Measurements from ENCODE around the gene PHLDB1.

DNA sequence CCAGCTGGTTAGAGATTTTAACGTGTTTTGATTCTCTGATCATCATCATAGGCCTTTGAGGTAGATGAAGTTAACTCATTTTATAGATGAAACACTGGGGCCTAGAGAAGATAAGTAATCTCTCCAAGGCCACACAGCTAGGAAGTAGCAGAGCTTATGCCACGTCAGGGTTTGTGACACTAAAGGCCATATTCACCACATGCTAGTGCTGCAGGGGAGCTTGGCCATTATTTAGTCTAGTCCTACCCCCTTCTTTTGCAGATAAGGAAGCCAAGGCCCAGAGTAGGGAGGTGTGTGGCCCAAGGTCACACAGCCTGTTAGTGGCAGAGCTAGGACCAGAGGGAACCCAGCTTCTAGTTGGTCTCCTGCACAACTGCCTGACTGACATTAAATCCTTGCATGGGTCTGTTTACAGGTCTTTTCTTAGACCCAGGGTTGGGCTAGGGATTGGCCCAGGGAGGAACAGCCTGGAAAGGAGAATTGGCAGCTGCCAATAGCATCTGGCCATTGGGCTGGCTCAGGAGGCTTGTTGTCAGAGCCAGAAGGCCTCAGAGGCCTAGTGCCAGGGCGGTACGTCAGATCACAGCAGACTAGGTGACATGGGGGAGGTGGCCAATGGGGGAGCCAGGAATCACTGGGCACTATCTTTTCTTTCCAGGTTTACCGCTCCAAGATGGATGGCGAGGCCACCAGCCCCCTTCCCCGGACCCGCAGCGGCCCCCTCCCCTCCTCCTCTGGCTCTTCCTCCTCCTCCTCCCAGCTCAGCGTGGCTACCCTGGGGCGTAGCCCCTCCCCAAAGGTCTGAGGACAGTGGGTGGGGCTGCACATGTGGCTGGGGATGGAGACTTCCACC, 36.0 kb downstream of the PHLDB1 start:
- TF ChIP-seq, protein P1, sequence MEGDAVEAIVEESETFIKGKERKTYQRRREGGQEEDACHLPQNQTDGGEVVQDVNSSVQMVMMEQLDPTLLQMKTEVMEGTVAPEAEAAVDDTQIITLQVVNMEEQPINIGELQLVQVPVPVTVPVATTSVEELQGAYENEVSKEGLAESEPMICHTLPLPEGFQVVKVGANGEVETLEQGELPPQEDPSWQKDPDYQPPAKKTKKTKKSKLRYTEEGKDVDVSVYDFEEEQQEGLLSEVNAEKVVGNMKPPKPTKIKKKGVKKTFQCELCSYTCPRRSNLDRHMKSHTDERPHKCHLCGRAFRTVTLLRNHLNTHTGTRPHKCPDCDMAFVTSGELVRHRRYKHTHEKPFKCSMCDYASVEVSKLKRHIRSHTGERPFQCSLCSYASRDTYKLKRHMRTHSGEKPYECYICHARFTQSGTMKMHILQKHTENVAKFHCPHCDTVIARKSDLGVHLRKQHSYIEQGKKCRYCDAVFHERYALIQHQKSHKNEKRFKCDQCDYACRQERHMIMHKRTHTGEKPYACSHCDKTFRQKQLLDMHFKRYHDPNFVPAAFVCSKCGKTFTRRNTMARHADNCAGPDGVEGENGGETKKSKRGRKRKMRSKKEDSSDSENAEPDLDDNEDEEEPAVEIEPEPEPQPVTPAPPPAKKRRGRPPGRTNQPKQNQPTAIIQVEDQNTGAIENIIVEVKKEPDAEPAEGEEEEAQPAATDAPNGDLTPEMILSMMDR (IDR thresholded peaks at IDR 0.05), result no peak
- TF ChIP-seq ESRRA (IDR thresholded peaks at IDR 0.05; ENCODE audit: borderline replicate concordance, low read length) (no peak), JUNB (IDR thresholded peaks at IDR 0.05) (no peak), CEBPB (IDR thresholded peaks at IDR 0.05) (no peak), RAD21 (conservative IDR thresholded peaks at IDR 0.05 in 1 of 2, IDR thresholded peaks at IDR 0.05 in 1 of 2) (no peak), RFX5 (IDR thresholded peaks at IDR 0.05) (no peak)
